Ishikawa (cell line): ENCODE measurements around the gene APOBEC3C.

Source experiments
- EGR1 ChIP-seq: IDR thresholded peaks from 2 replicates; pipeline ENCODE4 v1.6.1; 2012
- MAX ChIP-seq: IDR thresholded peaks from 2 replicates; pipeline ENCODE4 v1.6.1; 2012

- no peak for TF ChIP-seq MAX
- no peak for TF ChIP-seq EGR1
Measured at GRCh38 chr22:38965614-38966379, 48.3 kb upstream of the APOBEC3C start.
